MM.1S (cell line): ENCODE data around the gene EIF1B.

Experiments
- DNase-seq: peaks from one replicate; pipeline ENCODE4 v3.0.0-alpha.2; 2015
- H2AFZ ChIP-seq: fragments of 300-600 bp; sonication (generic); 2 replicates; pipeline ENCODE4 v1.6.0; 2016; ENCODE audit warnings: antibody characterized with exemption, low read length
- H3F3A ChIP-seq: fragments of 300-600 bp; sonication (generic); 2 replicates; pipeline ENCODE4 v1.6.1; 2016; ENCODE audit warnings: mild to moderate bottlenecking, antibody characterized with exemption, low read length, moderate library complexity, mixed read lengths; ENCODE audit not compliant: insufficient read depth
- H3K27ac ChIP-seq: fragments of 300-600 bp; sonication (generic); 2 replicates; pipeline ENCODE4 v1.5.1; 2016; ENCODE audit warnings: mild to moderate bottlenecking, low read length
- H3K27me3 ChIP-seq: fragments of 300-600 bp; sonication (generic); replicated peaks from 2 replicates; pipeline ENCODE4 v1.6.0; 2016; ENCODE audit warnings: low read length; ENCODE audit not compliant: insufficient read depth
- H3K36me3 ChIP-seq: fragments of 300-600 bp; sonication (generic); replicated peaks from 2 replicates; pipeline ENCODE4 v1.6.1; 2016; ENCODE audit warnings: mild to moderate bottlenecking, low read length, mixed read lengths; ENCODE audit not compliant: insufficient read depth
- H3K4me1 ChIP-seq: fragments of 300-600 bp; sonication (generic); 2 replicates; pipeline ENCODE4 v1.6.1; 2016; ENCODE audit warnings: low read length, mixed read lengths
- H3K4me2 ChIP-seq: fragments of 300-600 bp; sonication (generic); 2 replicates; pipeline ENCODE4 v1.6.0; 2016; ENCODE audit warnings: low read depth, low read length
- H3K4me3 ChIP-seq: fragments of 300-600 bp; sonication (generic); 2 replicates; pipeline ENCODE4 v1.5.1; 2016; ENCODE audit warnings: low read length, mixed read lengths
- H3K79me2 ChIP-seq: fragments of 300-600 bp; sonication (generic); 2 replicates; pipeline ENCODE4 v1.6.1; 2016; ENCODE audit warnings: mixed run types, low read length, mixed read lengths
- H3K9ac ChIP-seq: fragments of 300-600 bp; sonication (generic); 2 replicates; pipeline ENCODE4 v1.6.1; 2016; ENCODE audit warnings: low read length, mixed read lengths
- H3K9me2 ChIP-seq: fragments of 300-600 bp; sonication (generic); replicated peaks from 2 replicates; pipeline ENCODE4 v1.6.1; 2016; ENCODE audit warnings: mild to moderate bottlenecking, low read length, mixed read lengths; ENCODE audit not compliant: insufficient read depth
- H3K9me3 ChIP-seq: fragments of 300-600 bp; sonication (generic); replicated peaks from 2 replicates; pipeline ENCODE4 v1.6.1; 2016; ENCODE audit warnings: mild to moderate bottlenecking, low read length, mixed read lengths; ENCODE audit not compliant: insufficient read depth
- H4K20me1 ChIP-seq: fragments of 300-600 bp; sonication (generic); 2 replicates; pipeline ENCODE4 v1.6.1; 2016; ENCODE audit warnings: mild to moderate bottlenecking, low read length, moderate library complexity, mixed read lengths; ENCODE audit not compliant: insufficient read depth
- CTCF ChIP-seq: fragments of 300-600 bp; sonication (generic); IDR thresholded peaks from 2 replicates; pipeline ENCODE4 v1.5.1; 2016; ENCODE audit warnings: antibody characterized with exemption, low read length, mixed read lengths
- EZH2 ChIP-seq: fragments of 300-600 bp; sonication (generic); optimal IDR thresholded peaks from 2 replicates; pipeline ENCODE3; 2017; ENCODE audit warnings: low read depth, mild to moderate bottlenecking, antibody characterized with exemption, low read length, mixed read lengths
- EZH2phosphoT487 ChIP-seq: fragments of 300-600 bp; sonication (generic); IDR thresholded peaks from 2 replicates; pipeline ENCODE4 v1.6.1; 2018; ENCODE audit warnings: antibody characterized with exemption, low read length

Gene EIF1B

GRCh38 chr3:40336101-40336500 is 26.6 kb downstream of the EIF1B start:
- H3K9me2 ChIP-seq = no peaks in the 10 kb centered on the region
- H3K4me2 ChIP-seq = no peak overlapping the region
- no peaks in the 10 kb centered on the region for H3F3A ChIP-seq
- H3K9me3 ChIP-seq = no peaks in the 10 kb centered on the region
- H3K9ac ChIP-seq = no peak overlapping the region
- no peak for DNase-seq
- TF ChIP-seq EZH2 = no peak
- no peak for TF ChIP-seq EZH2phosphoT487
- TF ChIP-seq CTCF = no peak
- peaks cover 28% of the 10 kb centered on the region for H3K27me3 ChIP-seq
- H3K36me3 ChIP-seq = no peaks in the 10 kb centered on the region
- no peak overlapping the region for H2AFZ ChIP-seq
- H3K4me1 ChIP-seq = no peaks in the 10 kb centered on the region
- H3K79me2 ChIP-seq = no peaks in the 10 kb centered on the region
- H3K27ac ChIP-seq = no peak overlapping the region
- no peaks in the 10 kb centered on the region for H4K20me1 ChIP-seq
- H3K4me3 ChIP-seq = no peak overlapping the region

GRCh38 chr3:40336511-40337135 is 27.1 kb downstream of the EIF1B start:
- Histone ChIP-seq H3K9me3 (no peaks in the 10 kb centered on the region), H4K20me1 (no peaks in the 10 kb centered on the region), H3K4me1 (no peaks in the 10 kb centered on the region), H3K4me3 (no peak overlapping the region), H3K4me2 (no peak overlapping the region), H3K79me2 (no peaks in the 10 kb centered on the region), H2AFZ (no peak overlapping the region), H3K9me2 (no peaks in the 10 kb centered on the region), H3K27me3 (peaks cover 23% of the 10 kb centered on the region), H3F3A (no peaks in the 10 kb centered on the region), H3K9ac (no peak overlapping the region), H3K27ac (no peak overlapping the region), H3K36me3 (no peaks in the 10 kb centered on the region)
- DNase-seq = no peak
- TF ChIP-seq CTCF (no peak), EZH2phosphoT487 (no peak), EZH2 (no peak)

- Histone ChIP-seq H3K4me1 (no peaks in the 10 kb centered on the region), H3K9me3 (no peaks in the 10 kb centered on the region), H3K4me3 (no peak overlapping the region), H3K27me3 (peaks cover 15% of the 10 kb centered on the region), H3K4me2 (no peak overlapping the region), H3K79me2 (no peaks in the 10 kb centered on the region), H4K20me1 (no peaks in the 10 kb centered on the region), H3F3A (no peaks in the 10 kb centered on the region), H3K36me3 (no peaks in the 10 kb centered on the region), H3K9ac (no peak overlapping the region), H3K9me2 (no peaks in the 10 kb centered on the region), H3K27ac (no peak overlapping the region), H2AFZ (no peak overlapping the region)
- TF ChIP-seq EZH2phosphoT487 = no peak
- no peak for DNase-seq
These were observed 27.9 kb downstream of the EIF1B start for GRCh38 chr3:40337136-40338108.
